Stimulated activated CD8-positive, alpha-beta memory T cell treated with anti-CD3 and anti-CD28 coated beads, Interleukin-7, amount 100 ng/mL, for 1 hour (primary cell): Measurements from ENCODE around the gene NFAT5.
"Not testable (repeated sequence)": the region's sequence is repeated elsewhere in the genome, so short reads cannot be mapped to it uniquely, and the experiment has no call there.

ENCODE experiments used
- DNase-seq, 2 donors: peaks; one replicate each; pipeline ENCODE4 v3.0.0-alpha.2; 2020; ENCODE audit warnings: low read depth in 2 of 2

The NFAT5 gene

GRCh38 chr16:69595127-69596036, 29.6 kb downstream of the NFAT5 start:
- no peak for DNase-seq

GRCh38 chr16:69596801-69597200, 31.0 kb downstream of the NFAT5 start:
- DNase-seq = no peak

- DNase-seq = no peak
These were observed 32.3 kb downstream of the NFAT5 start for GRCh38 chr16:69598045-69598444.

DNA sequence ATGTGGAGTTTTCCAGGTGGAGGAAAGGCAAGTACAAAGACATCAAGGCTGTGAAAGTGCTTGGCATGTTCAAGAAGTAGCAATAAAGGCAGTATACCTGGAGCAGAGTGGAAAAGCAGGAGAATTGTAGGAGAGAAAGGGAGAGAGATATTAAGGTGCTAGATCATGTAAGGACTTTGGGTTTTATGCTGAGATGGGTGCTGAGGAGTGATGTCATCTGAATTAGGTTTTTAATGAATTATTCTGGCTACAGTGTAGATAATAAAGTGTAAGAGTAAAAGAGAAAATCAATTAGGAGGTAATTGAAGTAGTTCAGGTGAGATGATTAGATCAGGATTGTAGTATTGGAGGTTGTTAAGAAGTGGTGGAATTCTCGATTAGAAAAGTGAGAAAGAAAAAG, 34.0 kb downstream of the NFAT5 start:
- DNase-seq = no peak

DNA sequence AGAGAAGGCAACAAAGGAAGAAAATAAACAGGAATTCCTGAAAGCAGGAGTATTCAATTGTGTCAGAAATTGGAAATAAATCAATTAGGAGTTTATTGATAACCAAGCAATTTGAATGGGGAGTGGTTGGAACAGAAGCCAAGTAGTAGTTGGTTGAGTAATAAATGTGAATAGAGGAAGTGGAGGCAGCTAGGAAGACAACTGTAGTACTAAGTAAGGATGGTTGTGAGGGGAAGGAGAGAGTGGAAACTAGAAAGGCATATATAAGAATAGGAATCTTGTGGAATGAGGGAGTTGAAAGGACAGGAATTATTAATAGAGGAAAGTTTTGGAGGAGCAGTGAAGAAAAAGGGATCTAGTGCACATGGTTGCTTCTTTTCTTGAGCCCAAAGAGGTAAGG, 34.4 kb downstream of the NFAT5 start:
- DNase-seq = no peak

DNA sequence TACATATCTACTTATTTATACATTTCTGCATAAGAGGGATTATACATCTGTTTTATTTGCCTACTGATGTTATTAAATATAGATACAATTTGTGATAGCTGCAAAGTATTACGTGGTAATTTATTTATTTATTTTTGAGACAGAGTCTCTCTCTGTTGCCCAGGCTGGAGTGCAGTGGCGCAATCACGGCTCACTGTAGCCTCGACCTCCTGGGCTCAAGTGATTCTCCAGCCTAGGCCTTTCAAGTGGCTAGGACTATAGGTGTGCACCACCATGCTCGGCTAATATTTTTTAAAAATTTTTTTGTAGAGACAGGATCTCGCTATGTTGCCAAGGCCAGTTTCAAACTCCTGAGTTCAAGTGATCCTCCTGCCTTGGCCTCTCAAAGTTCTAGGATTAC, 35.5 kb downstream of the NFAT5 start:
- no peak for DNase-seq

DNA sequence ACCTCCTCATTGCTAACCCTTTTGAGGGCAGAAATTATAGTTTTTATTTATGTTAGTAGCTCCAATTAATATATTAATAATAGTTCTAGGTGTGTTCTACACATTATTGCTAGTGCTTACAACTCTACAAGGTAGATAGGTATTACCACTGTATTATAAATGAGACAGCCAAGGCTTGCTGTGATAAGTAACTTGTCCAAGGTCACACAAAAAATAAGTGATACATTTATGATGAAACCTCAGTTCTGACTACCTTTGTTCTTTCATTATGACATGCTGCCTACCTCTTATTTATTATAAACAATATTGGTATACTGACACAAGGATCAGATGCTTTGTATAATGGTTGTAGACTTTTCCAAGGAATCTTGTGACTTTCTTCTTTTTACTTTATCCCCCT, 41.2 kb downstream of the NFAT5 start:
- no peak for DNase-seq

GRCh38 chr16:69607674-69608073, 41.9 kb downstream of the NFAT5 start:
- DNase-seq = no peak

- DNase-seq = no peak
These were observed 44.6 kb downstream of the NFAT5 start for GRCh38 chr16:69610356-69610755.

DNA sequence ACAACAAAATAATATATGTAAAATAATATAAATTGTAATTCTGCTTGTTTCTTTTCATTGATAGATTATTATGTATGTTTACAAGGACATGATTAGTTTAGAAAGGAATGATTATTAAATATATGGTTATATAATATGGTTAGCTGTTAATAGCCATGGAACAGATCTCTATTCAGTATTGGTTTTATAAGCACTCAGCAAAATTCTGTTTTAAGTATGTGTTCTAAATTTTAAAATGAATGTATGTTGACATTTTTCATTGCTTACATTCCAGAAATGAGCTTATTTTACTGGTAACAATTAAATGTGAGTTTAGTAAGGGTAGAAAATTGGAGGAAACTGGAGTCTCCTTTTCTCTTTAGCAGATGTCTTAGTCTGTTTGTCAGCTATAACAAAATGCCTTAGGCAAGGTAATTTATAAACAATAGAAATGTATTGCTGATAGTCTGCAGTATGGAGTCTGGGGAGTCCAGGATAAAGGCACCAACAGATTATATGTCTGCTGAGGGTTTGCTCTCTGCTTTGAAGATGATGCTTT, 45.4 kb downstream of the NFAT5 start:
- no peak for DNase-seq

DNA sequence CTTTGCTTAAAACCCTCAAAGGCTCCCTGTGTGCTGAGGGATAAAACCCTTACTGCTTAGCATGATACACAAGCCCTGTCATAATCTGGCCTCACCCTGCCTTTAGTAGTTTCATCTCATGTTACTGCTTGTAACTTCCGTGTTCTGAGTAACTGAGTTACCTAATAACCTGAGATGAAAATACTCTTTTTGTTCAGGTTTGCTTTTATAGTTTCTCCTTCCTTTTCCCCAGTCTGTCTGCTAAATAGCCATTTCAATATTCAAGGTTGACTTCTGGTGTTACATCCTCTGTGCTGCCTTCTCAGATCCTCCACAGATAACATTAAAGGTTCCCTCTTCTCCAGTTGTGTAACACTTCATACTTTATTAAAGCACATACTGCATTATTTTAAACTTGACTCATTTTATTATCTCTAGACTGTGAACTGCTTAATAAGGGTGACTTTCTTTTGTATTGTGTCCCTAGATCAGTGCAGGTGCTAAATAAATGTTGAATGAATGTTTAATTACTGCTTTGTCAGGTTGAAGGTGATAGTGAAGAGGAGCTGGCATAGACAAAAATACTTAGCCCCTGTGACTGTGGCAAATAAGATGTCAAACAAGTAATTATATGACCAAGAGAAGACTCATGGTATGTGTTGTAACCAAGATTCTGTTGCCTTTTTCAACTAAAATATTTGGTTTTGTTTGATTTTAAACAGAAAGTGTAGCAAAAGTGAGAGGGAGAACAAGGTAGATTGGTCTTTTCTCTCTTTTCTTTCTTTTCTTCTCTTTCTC, 47.8 kb downstream of the NFAT5 start:
- DNase-seq = no peak

- no peak for DNase-seq
These were observed 49.8 kb downstream of the NFAT5 start for GRCh38 chr16:69615528-69615927.

- no peak for DNase-seq
These were observed 50.3 kb downstream of the NFAT5 start for GRCh38 chr16:69616082-69616481.

DNA sequence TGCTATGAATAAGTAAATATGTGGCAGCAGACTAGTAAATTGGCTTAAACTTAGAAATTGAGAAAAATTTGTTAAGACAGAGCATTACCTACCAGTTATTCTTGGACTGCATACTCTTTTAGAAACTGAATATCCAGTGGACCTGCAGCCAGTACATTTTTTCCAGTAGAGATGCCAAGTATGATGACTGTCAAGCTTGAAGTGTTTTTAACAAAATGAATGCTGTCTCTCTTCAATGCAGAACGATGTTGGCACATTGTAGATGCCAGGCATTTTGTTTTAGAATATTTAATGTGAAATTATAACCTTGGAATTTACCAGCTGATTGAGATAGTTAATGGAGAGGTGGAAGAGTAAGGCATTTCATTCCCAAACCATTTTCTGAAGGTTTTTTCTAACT, 52.5 kb downstream of the NFAT5 start:
- DNase-seq = no peak

DNA sequence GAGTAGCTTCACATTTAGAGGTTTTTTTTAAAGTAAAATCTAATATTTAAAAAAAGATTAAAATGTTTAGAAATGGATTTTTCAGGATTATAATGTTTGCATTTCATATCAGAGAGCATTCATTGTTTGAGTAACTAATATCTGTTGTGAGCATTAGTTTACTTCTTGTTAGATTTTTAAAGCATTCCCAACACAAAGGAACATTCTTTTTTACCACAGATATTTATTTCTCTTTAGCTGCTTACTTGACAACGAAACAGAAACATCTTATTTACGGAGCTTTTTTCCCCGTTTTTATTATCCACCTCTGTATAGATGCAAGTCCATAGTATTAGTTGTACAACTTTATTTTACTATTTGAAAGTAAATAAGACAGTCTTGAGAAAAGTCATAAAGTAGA, 53.0 kb downstream of the NFAT5 start:
- no peak for DNase-seq

DNA sequence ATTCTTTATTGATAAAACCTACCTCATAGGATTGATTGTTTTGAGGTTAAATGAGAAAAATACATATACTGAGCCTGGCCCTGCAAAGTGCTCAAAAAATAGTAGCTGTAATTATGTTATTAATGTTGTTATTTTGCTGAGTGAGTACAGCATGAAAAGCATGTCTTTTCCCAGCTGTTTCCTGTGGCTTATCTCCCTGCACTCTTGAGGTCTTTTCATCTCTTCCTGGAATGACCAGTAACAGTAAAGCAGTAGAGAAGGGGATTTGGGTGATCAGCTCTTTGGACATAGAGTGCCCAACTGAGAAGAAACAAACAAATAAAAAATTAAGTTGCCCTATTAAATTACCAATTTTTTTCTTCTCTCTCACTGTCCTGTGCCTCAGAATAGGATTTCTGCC, 53.7 kb downstream of the NFAT5 start:
- DNase-seq = no peak

- DNase-seq = no peak
These were observed 54.8 kb downstream of the NFAT5 start for GRCh38 chr16:69620573-69620972.

DNA sequence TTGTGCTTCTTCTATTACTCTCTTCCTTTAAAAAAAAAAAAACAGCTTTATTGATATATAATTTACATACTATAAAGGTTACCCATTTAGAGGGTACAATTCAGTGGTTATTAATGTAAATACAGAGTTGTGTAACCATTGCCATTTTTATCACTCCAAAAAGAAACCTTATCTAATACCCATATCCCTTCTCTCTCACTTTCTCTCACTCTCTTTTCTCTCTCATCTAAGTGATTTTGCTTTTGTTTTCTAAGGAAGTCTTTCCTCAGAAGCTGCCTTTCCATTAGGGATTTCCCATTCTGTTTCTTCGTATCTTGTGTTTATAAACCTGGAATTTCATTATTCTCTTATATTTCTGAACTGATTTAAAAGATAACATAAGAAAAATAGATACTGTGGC, 55.5 kb downstream of the NFAT5 start:
- DNase-seq = no peak

GRCh38 chr16:69626256-69626655, 60.5 kb downstream of the NFAT5 start:
- no peak for DNase-seq

DNA sequence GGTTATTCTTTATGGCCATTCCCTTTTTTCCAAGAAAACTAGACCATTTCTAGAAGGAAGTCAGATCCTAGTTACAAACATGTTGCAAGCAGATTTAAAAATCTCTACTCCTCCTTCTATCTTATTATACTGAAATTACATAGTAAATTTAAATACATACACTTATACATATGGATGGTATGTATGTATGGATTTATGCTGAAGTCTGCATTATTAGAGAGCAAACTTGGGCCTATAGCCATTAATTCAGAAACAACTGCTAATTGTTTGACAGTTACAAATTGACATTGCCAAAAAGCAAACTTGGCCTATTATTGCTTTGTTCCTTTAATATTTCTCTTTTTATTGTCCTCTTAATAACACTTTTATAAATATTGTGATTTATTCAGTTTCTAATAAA, 67.1 kb downstream of the NFAT5 start:
- DNase-seq = no peak

DNA sequence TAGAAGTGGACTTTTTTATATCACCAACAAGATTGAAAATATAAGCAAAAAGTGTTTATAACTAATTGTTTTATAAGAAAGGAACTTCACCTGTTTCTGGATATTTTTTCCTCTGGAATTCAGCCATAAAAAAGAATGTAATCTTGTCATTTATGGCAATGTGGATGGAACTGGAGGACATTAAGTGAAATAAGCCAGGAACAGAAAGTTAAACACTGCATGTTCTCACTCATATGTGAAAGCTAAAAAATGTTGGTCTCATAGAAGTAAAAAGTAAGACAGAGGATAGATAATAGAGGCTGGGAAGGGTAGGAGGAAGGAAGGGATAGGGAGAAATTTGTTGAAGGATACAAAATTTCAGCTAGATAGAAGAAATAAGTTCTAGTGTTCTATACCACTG, 67.6 kb downstream of the NFAT5 start:
- DNase-seq = no peak

DNA sequence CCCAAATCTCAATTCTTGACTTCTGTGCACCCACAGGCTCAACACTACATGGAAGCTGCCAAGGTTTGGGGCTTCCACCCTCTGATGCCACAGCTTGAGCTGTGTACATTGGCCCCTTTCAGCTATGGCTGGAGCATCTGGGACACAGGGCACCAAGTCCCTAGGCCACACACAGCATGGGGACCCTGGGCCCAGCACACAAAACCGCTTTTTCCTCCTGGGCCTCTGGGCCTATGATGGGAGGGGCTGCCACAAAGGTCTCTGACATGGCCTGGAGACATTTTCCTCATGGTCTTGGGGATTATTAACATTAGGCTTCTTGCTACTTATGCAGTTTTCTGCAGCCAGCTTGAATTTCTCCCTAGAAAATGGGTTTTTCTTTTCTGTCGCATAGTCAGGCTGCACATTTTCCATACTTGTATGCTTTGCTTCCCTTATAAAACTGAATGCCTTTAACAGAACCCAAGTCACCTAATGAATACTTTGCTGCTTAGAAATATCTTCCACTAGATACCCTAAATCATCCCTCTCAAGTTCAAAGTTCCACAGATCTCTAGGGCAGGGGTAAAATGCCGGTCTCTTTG, 70.9 kb downstream of the NFAT5 start:
- not testable (repeated sequence) for DNase-seq
